H1 (cell line): ENCODE data around the gene SNX20. TPM values are rescaled to one million over a fixed set of nuclear protein-coding genes. Genes with fewer than 3 reads are reported as not detected.

ENCODE experiments used
- CTCF ChIA-PET: fragments of 300-600 bp; sonication (Branson Sonifier 250); formaldehyde crosslinking; loops from one replicate; lab custom pipeline; 2021; ENCODE audit not compliant: partially characterized antibody; lab: Charles Lee
- POLR2A ChIA-PET: fragments of 300-600 bp; sonication (Branson Sonifier 250); formaldehyde crosslinking; loops from one replicate; lab custom pipeline; 2021; ENCODE audit warnings: inconsistent platforms; ENCODE audit not compliant: partially characterized antibody; lab: Charles Lee
- DNase-seq, 2 experiments: peaks; one replicate each; pipeline versions ENCODE4 v3.0.0 to v3.0.0-alpha.2; 2010 to 2022; ENCODE audit warnings: low spot score in 2 of 2, low read depth in 1 of 2, mixed read lengths in 1 of 2
- FAIRE-seq: peaks from 2 replicates; lab custom pipeline; 2011; peaks lifted over from hg19 to GRCh38; lab: Jason Lieb, UNC
- H2AFZ ChIP-seq: 2 replicates; pipeline ENCODE4 v1.8.1; 2012; ENCODE audit warnings: low read length, inconsistent platforms
- H2AK5ac ChIP-seq: 2 replicates; pipeline ENCODE4 v1.6.1; 2013; ENCODE audit warnings: low read depth, low read length
- H2BK120ac ChIP-seq: replicated peaks from 2 replicates; pipeline ENCODE3; 2013; ENCODE audit warnings: low read depth, low read length, inconsistent platforms
- H2BK12ac ChIP-seq: 2 replicates; pipeline ENCODE4 v1.6.1; 2013; ENCODE audit warnings: low read depth, low read length
- H2BK15ac ChIP-seq: 2 replicates; pipeline ENCODE4 v1.6.1; 2013; ENCODE audit warnings: low read length
- H2BK20ac ChIP-seq: 2 replicates; pipeline ENCODE4 v1.6.1; 2013; ENCODE audit warnings: low read length
- H2BK5ac ChIP-seq: 2 replicates; pipeline ENCODE4 v1.6.1; 2013; ENCODE audit warnings: low read depth, low read length
- H3K14ac ChIP-seq: 2 replicates; pipeline ENCODE4 v1.6.1; 2013; ENCODE audit warnings: inconsistent platforms; ENCODE audit not compliant: insufficient read length
- H3K18ac ChIP-seq: 2 replicates; pipeline ENCODE4 v1.6.1; 2013; ENCODE audit warnings: low read length; ENCODE audit errors: extremely low read depth
- H3K23ac ChIP-seq: 2 replicates; pipeline ENCODE4 v1.6.1; 2013; ENCODE audit warnings: inconsistent platforms; ENCODE audit not compliant: insufficient read length
- H3K23me2 ChIP-seq: 2 replicates; pipeline ENCODE4 v1.6.1; 2013; ENCODE audit warnings: low read depth, low read length
- H3K27ac ChIP-seq: 2 replicates; pipeline ENCODE4 v1.6.1; 2011; ENCODE audit warnings: low read depth, low read length, inconsistent platforms
- H3K27me3 ChIP-seq, 4 experiments: replicated peaks in 1 of 4; 1 replicate in 1 of 4; 2 replicates in 3 of 4; pipeline versions ENCODE4 v1.6.1 to v1.8.1; 2011 to 2013; ENCODE audit warnings: low read length in 3 of 4, mild to moderate bottlenecking in 3 of 4, inconsistent platforms in 2 of 4, mixed read lengths in 2 of 4, moderate library complexity in 1 of 4; ENCODE audit not compliant: control insufficient read depth in 3 of 4, insufficient read depth in 3 of 4; ENCODE audit errors: extremely low read depth in 1 of 4
- H3K36me3 ChIP-seq, 4 experiments: 2 replicates each; pipeline versions ENCODE4 v1.6.1 to v1.8.1; 2011 to 2013; ENCODE audit warnings: mild to moderate bottlenecking in 4 of 4, low read length in 3 of 4, moderate library complexity in 2 of 4, control low read depth in 1 of 4, inconsistent platforms in 1 of 4; ENCODE audit not compliant: insufficient read depth in 4 of 4, control insufficient read depth in 2 of 4
- H3K4ac ChIP-seq: replicated peaks from 2 replicates; pipeline ENCODE3; 2013; ENCODE audit warnings: low read length, low read depth, mixed read lengths, inconsistent platforms; ENCODE audit not compliant: insufficient read length
- H3K4me1 ChIP-seq, 4 experiments: replicated peaks in 1 of 4; 1 replicate in 1 of 4; 2 replicates in 3 of 4; pipeline versions ENCODE4 v1.6.1 to v1.8.1; 2011 to 2013; ENCODE audit warnings: low read length in 3 of 4, inconsistent platforms in 2 of 4, mixed read lengths in 1 of 4; ENCODE audit not compliant: insufficient read depth in 4 of 4, control insufficient read depth in 3 of 4
- H3K4me2 ChIP-seq, 2 experiments: 2 replicates each; pipeline versions ENCODE4 v1.6.1 to v1.8.1; 2011 to 2013; ENCODE audit warnings: low read depth in 2 of 2, low read length in 2 of 2, control low read depth in 1 of 2, inconsistent platforms in 1 of 2, mild to moderate bottlenecking in 1 of 2; ENCODE audit not compliant: insufficient read depth in 1 of 2
- H3K4me3 ChIP-seq, 4 experiments: fragments of 200-600, 300-600 bp in 1 of 4; sonication (generic), shearing (Covaris generic), sonication (Bioruptor Twin) in 1 of 4; 2 replicates each; pipeline versions ENCODE4 v1.5.1 to v1.8.1; 2011 to 2016; ENCODE audit warnings: low read length in 4 of 4, low read depth in 3 of 4, control low read depth in 2 of 4, inconsistent platforms in 2 of 4, mild to moderate bottlenecking in 2 of 4, mixed read lengths in 1 of 4, moderate library complexity in 1 of 4; ENCODE audit not compliant: insufficient read depth in 2 of 4; ENCODE audit errors: extremely low read depth in 1 of 4
- H3K56ac ChIP-seq: replicated peaks from 2 replicates; pipeline ENCODE3; 2013; ENCODE audit warnings: low read depth, mild to moderate bottlenecking, mixed read lengths, low read length, inconsistent platforms; ENCODE audit not compliant: insufficient read length
- H3K79me1 ChIP-seq: 2 replicates; pipeline ENCODE4 v1.6.1; 2013; ENCODE audit warnings: low read depth, low read length, control low read depth
- H3K79me2 ChIP-seq, 2 experiments: 2 replicates each; pipeline versions ENCODE4 v1.6.1 to v1.8.1; 2012 to 2013; ENCODE audit warnings: low read length in 2 of 2, mild to moderate bottlenecking in 2 of 2, inconsistent platforms in 1 of 2; ENCODE audit not compliant: insufficient read depth in 2 of 2, control insufficient read depth in 1 of 2
- H3K9ac ChIP-seq, 4 experiments: replicated peaks in 1 of 4; 1 replicate in 1 of 4; 2 replicates in 3 of 4; pipeline versions ENCODE4 v1.6.1 to v1.8.1; 2011 to 2013; ENCODE audit warnings: low read depth in 3 of 4, low read length in 3 of 4, control low read depth in 2 of 4, mild to moderate bottlenecking in 2 of 4, moderate library complexity in 2 of 4, inconsistent platforms in 1 of 4; ENCODE audit errors: extremely low read depth in 1 of 4
- H3K9me3 ChIP-seq, 2 experiments: 2 replicates each; pipeline versions ENCODE4 v1.6.1 to v1.8.1; 2012 to 2013; ENCODE audit warnings: mild to moderate bottlenecking in 2 of 2, moderate library complexity in 2 of 2, control low read depth in 1 of 2, inconsistent platforms in 1 of 2, low read depth in 1 of 2, low read length in 1 of 2, mixed read lengths in 1 of 2; ENCODE audit not compliant: insufficient read depth in 2 of 2
- H4K20me1 ChIP-seq, 2 experiments: replicated peaks in 1 of 2; 2 replicates each; pipeline versions ENCODE3 to v1.8.1; 2011 to 2013; ENCODE audit warnings: inconsistent platforms in 2 of 2, low read length in 2 of 2, mild to moderate bottlenecking in 1 of 2; ENCODE audit not compliant: insufficient read depth in 2 of 2, control insufficient read depth in 1 of 2
- H4K5ac ChIP-seq: 2 replicates; pipeline ENCODE4 v1.6.1; 2013; ENCODE audit warnings: low read length, low read depth, mixed read lengths, inconsistent platforms; ENCODE audit not compliant: insufficient read length
- H4K8ac ChIP-seq: 2 replicates; pipeline ENCODE4 v1.8.0; 2013; ENCODE audit warnings: mild to moderate bottlenecking, moderate library complexity, low read length, inconsistent platforms; ENCODE audit not compliant: insufficient read depth; ENCODE audit errors: extremely low read depth
- H4K91ac ChIP-seq: replicated peaks from 2 replicates; pipeline ENCODE3; 2013; ENCODE audit warnings: low read length, mixed read lengths, inconsistent platforms; ENCODE audit not compliant: insufficient read length
- ASH2L ChIP-seq: fragments of 200-600, 300-600 bp; sonication (generic); IDR thresholded peaks from one replicate; pipeline ENCODE4 v1.7.1; 2017; ENCODE audit warnings: low read length
- BRCA1 ChIP-seq: IDR thresholded peaks from 2 replicates; pipeline ENCODE4 v1.6.1; 2012; ENCODE audit warnings: low read depth, low read length, improper control_type of control experiment
- EP300 ChIP-seq, 2 experiments: IDR thresholded peaks; 1 replicate in 1 of 2; 2 replicates in 1 of 2; pipeline ENCODE4 v1.6.1; 2011 to 2012; ENCODE audit warnings: low read depth in 2 of 2, low read length in 2 of 2, mild to moderate bottlenecking in 2 of 2, borderline replicate concordance in 1 of 2, inconsistent platforms in 1 of 2, moderate library complexity in 1 of 2
- HDAC2 ChIP-seq, 2 experiments: fragments of 300-600 bp in 1 of 2; sonication (generic) in 1 of 2; IDR thresholded peaks; 2 replicates each; pipeline ENCODE4 v1.6.1; 2011 to 2012; ENCODE audit warnings: low read depth in 2 of 2, low read length in 2 of 2, mild to moderate bottlenecking in 2 of 2, moderate library complexity in 2 of 2, borderline replicate concordance in 1 of 2, inconsistent platforms in 1 of 2
- JUN ChIP-seq: IDR thresholded peaks from 2 replicates; pipeline ENCODE4 v1.6.1; 2011; ENCODE audit warnings: low read depth, mild to moderate bottlenecking, improper control_type of control experiment, low read length
- KDM1A ChIP-seq: fragments of 200-600, 300-600 bp; sonication (generic); IDR thresholded peaks from 2 replicates; pipeline ENCODE4 v1.7.1; 2016; ENCODE audit warnings: mild to moderate bottlenecking, low read length, borderline replicate concordance
- KDM4A ChIP-seq: IDR thresholded peaks from one replicate; pipeline ENCODE4 v1.7.1; 2012; ENCODE audit warnings: low read depth, mild to moderate bottlenecking, moderate library complexity, low read length, inconsistent platforms; ENCODE audit not compliant: severe bottlenecking
- KDM5A ChIP-seq: fragments of 200-600 bp; IDR thresholded peaks from 2 replicates; pipeline ENCODE4 v1.7.1; 2012; ENCODE audit warnings: mild to moderate bottlenecking, low read length, inconsistent platforms, mixed read lengths
- SIN3A ChIP-seq, 2 experiments: IDR thresholded peaks in 1 of 2; conservative IDR thresholded peaks in 1 of 2; 2 replicates each; pipeline ENCODE4 v1.6.1; 2011 to 2012; ENCODE audit warnings: low read length in 2 of 2, improper control_type of control experiment in 1 of 2, low read depth in 1 of 2, mild to moderate bottlenecking in 1 of 2
- SP1 ChIP-seq: IDR thresholded peaks from 2 replicates; pipeline ENCODE4 v1.6.1; 2011; ENCODE audit warnings: low read depth, low read length
- YY1 ChIP-seq: IDR thresholded peaks from 2 replicates; pipeline ENCODE4 v1.6.1; 2011; ENCODE audit warnings: low read depth, mild to moderate bottlenecking, low read length
- WGBS, 2 experiments: shearing (Covaris generic) in 1 of 2; methylation state at CpG; one replicate each; pipeline versions ENCODE4 v1.1.6 to v1.1.7; 2013 to 2015; ENCODE audit warnings: low lambda C conversion rate in 2 of 2, mixed read lengths in 2 of 2, inconsistent platforms in 1 of 2, low coverage in 1 of 2, missing lambda C conversion rate in 1 of 2; ENCODE audit not compliant: insufficient replicate concordance in 2 of 2, insufficient coverage in 1 of 2, insufficient read length in 1 of 2; ENCODE audit errors: extremely low coverage in 1 of 2, missing lambda C conversion rate in 1 of 2; 5-methylcytosine and 5-hydroxymethylcytosine counted together
- polyA plus RNA-seq, 7 experiments: library from polyadenylated mRNA; depleted of rRNA in 3 of 7; stranded (reverse) in 5 of 7; unstranded in 2 of 7; fragments of >200 nt in 5 of 7; fragments of 200-250 nt in 2 of 7; gene quantifications; 1 replicate in 5 of 7; 2 replicates in 1 of 7; 4 replicates in 1 of 7; pipeline versions ENCODE4 v1.2.1 to v1.2.3, GENCODE V29; 2011 to 2013; ENCODE audit warnings: missing spikeins in 2 of 7, mixed read lengths in 2 of 7
- total RNA-seq: library from RNA; stranded (reverse); fragmentation: NEBNext Ultra II Directional; extraction: Animal tissue kit (Norgen Biotek cat#: 25700); gene quantifications from 2 replicates; pipeline ENCODE4 v1.2.1, GENCODE V29; 2021

SNX20 gene
- total and polyA plus RNA-seq, 2 of the 8 experiments (the other 6 are each of a cell fraction or from before 2014, with no cell fraction given) = not detected

DNA sequence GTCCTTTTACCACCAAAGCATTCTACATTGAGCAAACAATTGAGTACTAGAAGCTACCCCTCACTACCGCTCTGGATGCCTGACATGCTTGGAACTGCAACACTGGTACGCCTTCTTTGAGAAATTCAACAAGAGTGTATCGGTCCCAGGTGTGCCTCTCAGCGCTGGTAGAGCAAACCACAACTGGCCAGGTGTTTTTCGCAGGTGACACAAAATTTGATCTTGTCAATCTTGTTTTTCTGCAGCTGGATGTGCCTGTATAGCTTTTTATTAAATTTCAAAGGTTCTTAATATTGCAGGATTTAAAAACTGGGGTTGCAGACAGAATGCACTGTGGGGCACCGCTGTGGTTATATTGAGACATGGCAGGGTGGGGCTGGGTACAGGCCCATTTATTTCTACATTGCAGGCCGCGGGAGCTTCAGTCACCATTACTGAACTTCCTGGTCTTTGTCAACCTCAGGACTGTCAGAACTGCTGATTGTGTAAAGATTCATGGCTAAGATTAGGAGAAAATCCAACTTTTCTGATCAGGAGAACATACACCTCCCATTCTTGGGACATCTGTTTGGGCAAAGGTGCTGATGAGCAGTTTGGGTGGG, 4.5 kb upstream of the SNX20 start:
- Histone ChIP-seq H3K4me2 (no peak overlapping the region), H2AK5ac (no peak overlapping the region), H4K8ac (no peak overlapping the region), H4K5ac (no peak overlapping the region), H3K27ac (no peak overlapping the region), H3K27me3 (no peaks in the 10 kb centered on the region), H2BK15ac (no peak overlapping the region), H3K14ac (no peak overlapping the region), H2BK12ac (no peak overlapping the region), H4K20me1 (no peaks in the 10 kb centered on the region), H3K4ac (no peak overlapping the region), H2AFZ (no peak overlapping the region), H3K79me1 (no peaks in the 10 kb centered on the region), H4K91ac (no peak overlapping the region), H3K4me1 (no peaks in the 10 kb centered on the region), H3K9me3 (no peaks in the 10 kb centered on the region), H3K23ac (no peak overlapping the region), H3K79me2 (no peaks in the 10 kb centered on the region), H2BK120ac (no peak overlapping the region), H3K4me3 (no peak overlapping the region), H2BK5ac (no peak overlapping the region), H3K36me3 (no peaks in the 10 kb centered on the region), H2BK20ac (no peak overlapping the region), H3K56ac (no peak overlapping the region), H3K23me2 (peaks cover 2% of the 10 kb centered on the region; the same call in 1 of the 2 replicates), H3K9ac (no peak overlapping the region), H3K18ac (no peak overlapping the region)
- 89% methylated on average over 8 of the region's 8 CpGs; no CpG with 5 or more reads in 1 of the 2 experiments for WGBS, 2 experiments
- TF ChIP-seq BRCA1 = no peak
- no peak for TF ChIP-seq ASH2L
- no peak for TF ChIP-seq SP1
- TF ChIP-seq KDM1A = no peak
- TF ChIP-seq YY1 = no peak
- no peak for TF ChIP-seq JUN
- no peak for TF ChIP-seq HDAC2 (IDR thresholded peaks at IDR 0.05; ENCODE audit: borderline replicate concordance in 1 of 2, low read depth in 2 of 2, low read length in 2 of 2)
- TF ChIP-seq SIN3A (conservative IDR thresholded peaks at IDR 0.05 in 1 of 2, IDR thresholded peaks at IDR 0.05 in 1 of 2; ENCODE audit: low read depth in 1 of 2, low read length in 2 of 2) = no peak
- no peak for TF ChIP-seq KDM4A
- no peak for TF ChIP-seq KDM5A
- TF ChIP-seq EP300 (IDR thresholded peaks at IDR 0.05; ENCODE audit: borderline replicate concordance in 1 of 2, low read depth in 2 of 2, low read length in 2 of 2) = no peak
- ChIA-PET CTCF (interaction anchor here (1.1 to 5.3 kb wide), 6 partner anchors 8 to 120 kb away, joined by 4 to 34 read pairs (median 18); no protein-coding TSS in a partner anchor), POLR2A (no interaction called here)
- FAIRE-seq = no peak
- DNase-seq = no peak
